K562 (cell line): Measurements from ENCODE around the gene LY6G6C. TPM values are rescaled to one million over a fixed set of nuclear protein-coding genes. Genes with fewer than 3 reads are reported as not detected.

ENCODE experiments used
- CHD7 ChIP-seq: fragments of 200-600 bp; sonication (generic); IDR thresholded peaks from one replicate; pipeline ENCODE4 v1.6.1; 2012; ENCODE audit warnings: mild to moderate bottlenecking, low read depth, low read length, inconsistent platforms
- E2F5 ChIP-seq: sonication (generic); formaldehyde crosslinking; IDR thresholded peaks from 2 replicates; pipeline ENCODE4 v1.8.0; 2022; ENCODE audit warnings: mild to moderate bottlenecking, missing genetic modification reagents
- IRF2 ChIP-seq: sonication (generic); formaldehyde crosslinking; IDR thresholded peaks from 2 replicates; pipeline ENCODE4 v1.8.1; 2022; ENCODE audit warnings: mild to moderate bottlenecking, missing genetic modification reagents
- POLR2G ChIP-seq: fragments of 200-400 bp; formaldehyde crosslinking; IDR thresholded peaks from 2 replicates; pipeline ENCODE4 v1.6.1; 2017; ENCODE audit warnings: low read depth, mild to moderate bottlenecking, antibody characterized with exemption, low read length, moderate library complexity
- SMARCC2 ChIP-seq: fragments of 450-650 bp; IDR thresholded peaks from 2 replicates; pipeline ENCODE4 v1.6.1; 2017; ENCODE audit warnings: antibody characterized with exemption, moderate library complexity, mild to moderate bottlenecking, low read depth
- SREBF1 ChIP-seq: fragments of 150-350 bp; IDR thresholded peaks from 2 replicates; pipeline ENCODE4 v1.6.1; 2014; ENCODE audit warnings: antibody characterized with exemption, low read depth, low read length, borderline replicate concordance
- TAF7 ChIP-seq: fragments of 450-650 bp; IDR thresholded peaks from 2 replicates; pipeline ENCODE4 v1.6.1; 2016; ENCODE audit warnings: missing genetic modification characterization, missing compliant biosample characterization
- polyA plus RNA-seq, 8 experiments: library from polyadenylated mRNA; depleted of rRNA in 4 of 8; stranded (reverse) in 5 of 8; unstranded in 3 of 8; fragments of >200 nt; fragmentation: Nextera tagmentation in 2 of 8; fragmentation: Illumina TruSeq in 1 of 8; extraction: Ambion mirVana in 2 of 8; extraction: Trizol in 1 of 8; gene quantifications; 2 replicates each; pipeline versions ENCODE4 v1.2.1 to v1.2.3, GENCODE V29; 2011 to 2014; ENCODE audit warnings: inconsistent platforms in 1 of 8, missing spikeins in 1 of 8
- total RNA-seq, 7 experiments: library from RNA; depleted of rRNA in 6 of 7; stranded (reverse); fragments of >200 nt in 6 of 7; fragmentation: Illumina TruSeq in 2 of 7; extraction: Trizol in 2 of 7; gene quantifications; 2 replicates each; pipeline versions ENCODE4 v1.2.1 to v1.2.3, GENCODE V29; 2011 to 2021; ENCODE audit warnings: low replicate concordance in 1 of 7
- TF ChIP-seq, protein P1 (sequence below): sonication (generic); formaldehyde crosslinking; IDR thresholded peaks from 2 replicates; pipeline ENCODE4 v1.8.0; 2023; ENCODE audit warnings: mild to moderate bottlenecking, missing genetic modification reagents
- TF ChIP-seq, protein P2 (sequence below), 2 experiments: fragments of 150-350 bp in 1 of 2; IDR thresholded peaks; 2 replicates each; pipeline ENCODE4 v1.6.1; 2012 to 2016; ENCODE audit warnings: low read depth in 2 of 2, low read length in 2 of 2, mild to moderate bottlenecking in 1 of 2, moderate library complexity in 1 of 2

LY6G6C gene
- total and polyA plus RNA-seq, 9 of the 15 experiments (the other 6 are each of a cell fraction or from before 2014, with no cell fraction given) = 0.06 to 0.20 TPM; not detected in 7

DNA sequence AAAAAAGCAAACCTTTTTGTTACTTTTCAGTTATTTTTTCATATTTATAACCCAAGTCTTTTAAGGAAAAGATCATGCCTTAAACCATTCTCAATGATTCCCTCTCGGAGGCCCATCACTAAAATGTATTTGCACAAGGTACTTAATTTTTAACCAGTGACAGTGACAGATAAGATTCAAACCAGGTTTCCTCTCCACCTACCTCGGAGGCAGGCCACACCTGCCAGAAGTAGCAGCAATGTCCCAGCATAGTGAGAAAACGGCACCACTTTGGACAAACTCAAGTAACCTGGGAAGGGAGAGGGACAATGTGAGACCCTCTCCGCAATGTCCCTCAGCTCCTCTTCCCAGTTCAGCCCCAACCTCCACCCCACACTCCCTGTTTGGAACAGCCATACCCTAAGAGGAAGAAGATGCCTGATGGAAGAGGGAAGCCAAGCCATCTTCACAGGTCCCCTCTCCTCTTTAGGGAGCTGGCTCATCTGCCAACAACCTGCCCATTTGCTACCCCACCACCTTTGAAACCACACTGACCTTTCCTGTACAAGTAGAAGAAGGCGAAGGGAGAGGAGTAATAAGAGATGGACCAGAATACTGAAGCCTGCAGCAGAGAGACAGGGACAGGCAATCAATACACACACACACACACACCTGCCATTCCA is 20.7 kb downstream of the LY6G6C start (continued):
- no peak for TF ChIP-seq E2F5
- TF ChIP-seq SMARCC2 = no peak
- TF ChIP-seq, protein P1, sequence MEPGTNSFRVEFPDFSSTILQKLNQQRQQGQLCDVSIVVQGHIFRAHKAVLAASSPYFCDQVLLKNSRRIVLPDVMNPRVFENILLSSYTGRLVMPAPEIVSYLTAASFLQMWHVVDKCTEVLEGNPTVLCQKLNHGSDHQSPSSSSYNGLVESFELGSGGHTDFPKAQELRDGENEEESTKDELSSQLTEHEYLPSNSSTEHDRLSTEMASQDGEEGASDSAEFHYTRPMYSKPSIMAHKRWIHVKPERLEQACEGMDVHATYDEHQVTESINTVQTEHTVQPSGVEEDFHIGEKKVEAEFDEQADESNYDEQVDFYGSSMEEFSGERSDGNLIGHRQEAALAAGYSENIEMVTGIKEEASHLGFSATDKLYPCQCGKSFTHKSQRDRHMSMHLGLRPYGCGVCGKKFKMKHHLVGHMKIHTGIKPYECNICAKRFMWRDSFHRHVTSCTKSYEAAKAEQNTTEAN (CRISPR knock-in tag) = no peak
- peak; percentile 60; the same call in 1 of the 2 replicates for TF ChIP-seq IRF2 (CRISPR knock-in tag)
- TF ChIP-seq CHD7 = no peak
- TF ChIP-seq, protein P2, sequence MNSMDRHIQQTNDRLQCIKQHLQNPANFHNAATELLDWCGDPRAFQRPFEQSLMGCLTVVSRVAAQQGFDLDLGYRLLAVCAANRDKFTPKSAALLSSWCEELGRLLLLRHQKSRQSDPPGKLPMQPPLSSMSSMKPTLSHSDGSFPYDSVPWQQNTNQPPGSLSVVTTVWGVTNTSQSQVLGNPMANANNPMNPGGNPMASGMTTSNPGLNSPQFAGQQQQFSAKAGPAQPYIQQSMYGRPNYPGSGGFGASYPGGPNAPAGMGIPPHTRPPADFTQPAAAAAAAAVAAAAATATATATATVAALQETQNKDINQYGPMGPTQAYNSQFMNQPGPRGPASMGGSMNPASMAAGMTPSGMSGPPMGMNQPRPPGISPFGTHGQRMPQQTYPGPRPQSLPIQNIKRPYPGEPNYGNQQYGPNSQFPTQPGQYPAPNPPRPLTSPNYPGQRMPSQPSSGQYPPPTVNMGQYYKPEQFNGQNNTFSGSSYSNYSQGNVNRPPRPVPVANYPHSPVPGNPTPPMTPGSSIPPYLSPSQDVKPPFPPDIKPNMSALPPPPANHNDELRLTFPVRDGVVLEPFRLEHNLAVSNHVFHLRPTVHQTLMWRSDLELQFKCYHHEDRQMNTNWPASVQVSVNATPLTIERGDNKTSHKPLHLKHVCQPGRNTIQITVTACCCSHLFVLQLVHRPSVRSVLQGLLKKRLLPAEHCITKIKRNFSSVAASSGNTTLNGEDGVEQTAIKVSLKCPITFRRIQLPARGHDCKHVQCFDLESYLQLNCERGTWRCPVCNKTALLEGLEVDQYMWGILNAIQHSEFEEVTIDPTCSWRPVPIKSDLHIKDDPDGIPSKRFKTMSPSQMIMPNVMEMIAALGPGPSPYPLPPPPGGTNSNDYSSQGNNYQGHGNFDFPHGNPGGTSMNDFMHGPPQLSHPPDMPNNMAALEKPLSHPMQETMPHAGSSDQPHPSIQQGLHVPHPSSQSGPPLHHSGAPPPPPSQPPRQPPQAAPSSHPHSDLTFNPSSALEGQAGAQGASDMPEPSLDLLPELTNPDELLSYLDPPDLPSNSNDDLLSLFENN (IDR thresholded peaks at IDR 0.05; ENCODE audit: low read depth in 2 of 2, low read length in 2 of 2) = no peak
- TF ChIP-seq TAF7 (tag) = 0 out of 2 replicates have a peak, but pooled peaks have one; percentile 13
- TF ChIP-seq SREBF1 = 0 out of 2 replicates have a peak, but pooled peaks have one; percentile 23
- no peak for TF ChIP-seq POLR2G
